ENCODE data around the gene DGKH.

The DGKH gene

DNA sequence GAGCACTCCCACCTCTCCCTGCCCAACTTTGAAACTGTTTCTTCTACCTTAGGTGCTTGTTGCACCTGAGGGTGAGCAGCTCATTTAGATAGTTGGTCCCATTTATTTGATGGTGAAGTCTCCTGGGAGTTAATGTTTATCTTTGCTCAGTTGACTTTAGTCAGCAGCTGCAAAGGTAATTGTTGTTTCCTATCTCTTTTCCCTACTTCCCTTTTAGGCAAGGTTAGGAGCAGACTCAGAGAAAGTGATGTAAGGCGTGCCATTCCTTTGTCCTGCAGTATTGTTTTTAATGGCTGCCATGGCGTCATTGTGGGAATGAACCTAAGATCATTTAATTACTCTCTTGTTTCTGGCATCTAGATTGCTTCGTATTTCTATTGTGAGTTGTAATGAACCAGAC is 235.1 kb downstream of the DGKH start:
- H3K27ac ChIP-seq (ENCODE audit: insufficient read depth, low read depth, low read length, poor library complexity, severe bottlenecking): no peak overlapping the region
- no peaks in the 10 kb centered on the region for H3K27me3 ChIP-seq (ENCODE audit: control insufficient read depth, insufficient read depth, low read length, poor library complexity, severe bottlenecking)
- 92 to 97% methylated on average over 3 of the region's 3 CpGs for WGBS, 2 experiments
- no peak overlapping the region for H3K4me3 ChIP-seq (ENCODE audit: insufficient read depth, low read depth, low read length)
- no peaks in the 10 kb centered on the region for H3K9me3 ChIP-seq (ENCODE audit: control insufficient read depth, low read length)
- H3K36me3 ChIP-seq (ENCODE audit: control insufficient read depth, insufficient read depth, low read length): no peaks in the 10 kb centered on the region
- peaks cover 5% of the 10 kb centered on the region for H3K4me1 ChIP-seq (ENCODE audit: control insufficient read depth, insufficient read depth, low read length)

DNA sequence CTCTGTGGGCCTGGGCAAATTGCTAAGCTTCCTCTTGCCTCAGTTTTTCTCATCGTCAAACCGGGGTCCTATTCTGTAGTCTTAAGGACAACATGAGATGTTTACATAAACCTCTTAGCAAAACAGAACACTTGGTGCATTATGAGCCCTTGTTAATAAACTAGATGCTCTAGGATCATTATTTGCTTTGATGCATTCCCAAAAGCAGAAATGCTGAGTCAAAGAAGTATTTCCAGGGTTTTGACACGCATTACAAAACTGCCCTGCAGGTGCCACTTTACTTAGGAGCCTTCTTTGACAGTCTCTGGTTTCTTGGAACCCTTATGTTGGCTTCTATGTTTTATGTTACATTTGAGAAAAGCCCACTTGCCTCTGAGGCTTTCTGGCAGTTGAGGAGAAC is 235.6 kb downstream of the DGKH start:
- no peaks in the 10 kb centered on the region for H3K27me3 ChIP-seq (ENCODE audit: control insufficient read depth, insufficient read depth, low read length, poor library complexity, severe bottlenecking)
- 79 to 83% methylated on average over 3 of the region's 3 CpGs for WGBS, 2 experiments
- peaks cover 5% of the 10 kb centered on the region for H3K4me1 ChIP-seq (ENCODE audit: control insufficient read depth, insufficient read depth, low read length)
- no peak overlapping the region for H3K4me3 ChIP-seq (ENCODE audit: insufficient read depth, low read depth, low read length)
- no peaks in the 10 kb centered on the region for H3K36me3 ChIP-seq (ENCODE audit: control insufficient read depth, insufficient read depth, low read length)
- no peaks in the 10 kb centered on the region for H3K9me3 ChIP-seq (ENCODE audit: control insufficient read depth, low read length)
- no peak overlapping the region for H3K27ac ChIP-seq (ENCODE audit: insufficient read depth, low read depth, low read length, poor library complexity, severe bottlenecking)

Data from ectodermal cell (in vitro differentiated cells).